Suppressor macrophage treated with lipopolysaccharide for 4 hours (primary cell): ENCODE results near the gene SEL1L3.
A peak's percentile ranks its signal among the peaks of the same experiment; 100 is the strongest.
"Not testable (repeated sequence)": the region's sequence is repeated elsewhere in the genome, so short reads cannot be mapped to it uniquely, and the experiment has no call there.

ENCODE experiments used
- DNase-seq: peaks from one replicate; pipeline ENCODE4 v3.0.0-alpha.2; 2020

SEL1L3 gene

DNA sequence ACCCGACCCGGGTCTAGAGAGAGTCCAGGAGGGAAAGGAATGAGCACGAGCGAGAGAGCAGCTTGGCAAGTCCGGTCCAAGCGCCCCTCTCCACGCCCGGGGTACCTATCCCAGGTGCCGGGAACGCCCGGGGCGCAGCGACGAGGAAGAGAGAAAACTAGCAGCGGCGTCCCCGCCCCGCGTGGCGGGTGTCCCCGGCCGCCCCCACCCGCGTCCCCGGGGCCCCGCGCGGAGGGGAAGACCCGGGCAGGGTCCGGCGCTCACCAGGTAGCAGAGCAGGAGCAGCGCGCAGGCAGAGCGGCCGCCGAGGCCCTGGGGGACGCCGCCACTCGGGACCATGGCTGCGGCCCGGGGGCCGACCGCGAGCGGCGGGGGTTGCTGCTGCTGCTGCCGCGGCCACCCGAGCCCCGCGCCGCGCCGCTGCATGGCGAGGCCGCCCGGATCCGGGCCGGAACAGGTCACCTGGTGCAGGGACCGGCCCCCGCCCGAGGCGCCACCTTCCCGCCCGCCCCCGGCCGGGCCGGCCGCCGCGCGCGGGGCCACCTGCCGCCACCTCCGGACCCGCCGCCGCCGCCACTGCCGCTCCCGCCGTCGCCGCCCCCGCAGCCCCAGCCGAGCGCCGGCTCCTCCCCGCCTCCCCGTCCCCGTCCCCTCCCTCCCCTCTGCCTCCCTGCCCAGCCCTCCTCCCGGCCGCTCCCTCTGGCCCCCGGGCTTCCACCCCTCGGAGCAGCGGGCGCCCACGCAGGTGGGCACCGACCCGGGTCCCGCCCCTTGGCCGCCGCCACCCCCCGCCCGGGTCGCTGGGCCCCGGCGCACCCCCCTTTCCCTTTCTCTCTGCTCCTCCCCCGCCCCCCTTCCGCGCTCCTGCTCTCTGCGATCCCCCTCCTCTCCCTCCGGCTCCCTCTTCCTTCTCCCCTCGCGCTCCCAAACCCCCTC lies at the start of gene SEL1L3:
Gene SEL1L3, minus strand, starts transcription at position 578 of the 936 bp plus-strand sequence. Its CDS starts 152 bp downstream, at position 426.
- no peak for DNase-seq

GRCh38 chr4:25911356-25911755 lies 48.6 kb upstream of the SEL1L3 start:
- no peak for DNase-seq

- peak; percentile 64 for DNase-seq
Observed at GRCh38 chr4:25908491-25908901, 45.7 kb upstream of the SEL1L3 start.

DNA sequence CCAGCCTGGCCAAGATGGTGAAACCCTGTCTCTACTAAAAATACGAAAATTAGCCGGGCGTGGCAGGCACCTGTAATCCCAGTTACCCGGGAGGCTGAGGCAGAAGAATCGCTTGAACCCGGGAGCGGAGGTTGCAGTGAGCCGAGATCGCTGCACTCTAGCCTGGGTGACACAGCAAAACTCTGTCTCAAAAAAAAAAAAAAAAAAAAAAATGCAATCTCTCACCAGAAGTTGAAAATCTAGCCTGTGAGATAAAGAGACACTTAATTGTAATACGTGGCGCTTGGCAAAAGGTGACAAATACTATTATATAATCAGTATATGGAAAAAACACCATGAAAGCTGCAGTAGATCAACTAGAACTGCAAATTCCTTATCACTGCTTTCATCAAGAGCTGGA lies 43.3 kb upstream of the SEL1L3 start:
- not testable (repeated sequence) for DNase-seq

- DNase-seq, result no peak
Observed at GRCh38 chr4:25905371-25905770, 42.6 kb upstream of the SEL1L3 start.

DNA sequence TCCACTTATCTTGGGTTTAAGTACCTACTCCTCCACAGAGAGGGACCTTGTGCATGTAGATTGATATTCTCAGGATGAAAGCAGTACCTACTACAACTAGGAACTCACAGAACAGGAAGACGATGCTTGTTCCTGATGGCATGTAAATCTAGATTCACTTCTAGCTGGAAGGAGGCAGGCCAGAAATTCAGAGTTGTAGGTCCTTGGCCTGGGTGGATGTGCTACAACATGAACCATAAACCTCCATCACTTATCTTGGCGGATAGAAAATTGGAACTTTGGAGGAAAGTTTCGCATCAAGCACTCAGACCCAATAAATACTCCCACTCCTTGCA lies 41.9 kb upstream of the SEL1L3 start:
- DNase-seq, result no peak

GRCh38 chr4:25903900-25904747 lies 41.3 kb upstream of the SEL1L3 start:
- DNase-seq, result peak; percentile 13

- no peak for DNase-seq
Observed at GRCh38 chr4:25901030-25901430, 38.2 kb upstream of the SEL1L3 start.

- peak; percentile 46 for DNase-seq
Observed at GRCh38 chr4:25900310-25900709, 37.5 kb upstream of the SEL1L3 start.

DNA sequence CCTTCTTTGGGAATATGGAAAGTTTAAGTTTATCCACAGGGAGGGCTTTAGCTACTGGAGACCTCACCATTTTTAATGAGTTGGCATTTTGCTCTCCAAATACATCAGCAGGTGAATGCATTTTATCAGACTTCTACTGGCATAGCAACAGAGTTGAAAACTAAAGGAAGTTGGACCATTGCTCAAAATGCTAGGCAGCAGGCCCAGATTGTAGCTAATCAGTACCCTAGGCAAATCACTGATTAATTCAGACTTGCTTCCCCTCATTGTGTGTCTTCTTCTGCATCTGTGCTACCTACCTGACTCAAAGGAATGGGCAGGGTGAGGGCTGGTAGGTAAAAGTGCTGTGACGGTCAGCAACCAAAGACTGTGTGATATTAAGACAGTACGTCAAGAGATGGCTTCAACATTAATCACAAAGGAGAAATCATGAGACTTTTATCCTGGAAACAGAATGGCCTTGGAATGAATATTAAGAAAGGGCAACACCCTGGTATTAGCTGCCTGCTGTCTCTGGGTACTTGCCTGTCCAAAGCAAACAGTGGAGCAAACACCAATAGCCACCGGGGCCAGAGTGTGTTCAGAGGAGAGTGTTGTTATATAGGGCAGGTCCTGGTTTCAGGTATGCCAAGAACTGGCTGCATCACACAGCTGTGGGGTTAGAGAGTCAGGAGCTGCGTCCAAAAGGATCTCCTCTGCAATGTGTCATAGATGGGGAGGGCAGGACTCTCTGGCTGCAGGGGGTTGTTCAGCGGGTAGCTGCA lies 34.2 kb upstream of the SEL1L3 start:
- no peak for DNase-seq

GRCh38 chr4:25892796-25893195 lies 30.0 kb upstream of the SEL1L3 start:
- no peak for DNase-seq

DNA sequence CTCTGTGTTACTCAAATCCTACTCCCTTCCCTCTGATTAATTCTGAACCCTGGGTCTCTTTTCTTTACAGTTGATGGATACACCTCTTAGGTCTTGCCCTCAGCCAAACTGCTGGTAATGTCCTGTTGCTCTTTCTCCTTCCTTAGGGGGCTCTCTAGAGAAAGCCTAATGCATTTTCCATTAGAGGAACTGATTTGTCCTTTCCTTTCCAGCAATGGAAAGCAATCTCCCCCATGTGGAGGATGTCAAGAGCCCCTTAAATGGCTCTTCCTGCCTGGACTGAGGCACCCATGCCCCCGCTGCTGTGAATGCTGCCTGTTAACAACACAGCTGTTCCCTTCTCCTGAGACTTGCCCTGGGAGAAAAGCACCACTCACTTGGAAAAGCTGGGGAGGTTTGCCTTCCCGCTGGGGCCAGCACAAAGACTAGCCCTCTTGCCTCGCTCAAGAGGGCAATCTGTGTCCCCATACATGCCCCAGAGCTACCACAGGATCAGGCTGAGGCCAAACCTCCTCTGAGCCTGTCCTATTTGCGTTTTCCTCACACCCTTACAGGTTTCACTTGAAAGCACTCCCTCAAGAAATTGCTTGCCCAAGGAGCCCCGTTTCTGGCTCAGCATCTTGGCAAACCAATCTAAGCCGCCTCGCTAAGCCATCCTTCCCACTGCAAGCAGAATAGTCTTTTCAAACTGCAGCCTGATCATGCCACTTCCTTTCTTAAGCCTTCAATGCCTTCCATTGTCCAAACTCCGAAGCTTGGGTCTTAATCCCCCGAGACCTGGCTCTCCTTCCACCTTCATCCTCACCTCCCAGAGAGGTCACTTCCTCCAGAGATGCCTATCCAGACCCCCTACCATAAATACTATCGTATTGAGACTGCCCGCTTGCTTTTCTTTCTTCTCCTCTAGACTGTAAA lies 28.0 kb upstream of the SEL1L3 start:
- no peak for DNase-seq

- no peak for DNase-seq
Observed at GRCh38 chr4:25889589-25890503, 27.1 kb upstream of the SEL1L3 start.

DNA sequence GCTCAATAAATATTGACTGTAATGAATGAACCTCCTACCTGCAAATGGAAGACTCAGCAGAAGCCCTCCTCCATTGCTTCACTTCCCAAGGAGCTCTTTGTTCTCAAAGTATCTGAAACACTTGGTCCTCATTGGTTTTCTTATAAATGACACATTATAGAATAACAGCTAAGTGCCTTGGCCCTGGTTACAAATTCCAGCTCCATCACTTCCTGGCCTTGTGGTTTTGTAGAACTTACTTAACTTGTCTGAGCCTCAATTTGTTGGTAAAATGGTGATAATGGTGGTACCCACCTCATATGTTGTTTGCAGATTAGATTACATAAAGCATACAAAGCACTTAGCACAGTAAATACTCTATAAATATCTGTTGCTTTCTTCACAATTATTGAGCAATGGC lies 26.0 kb upstream of the SEL1L3 start:
- DNase-seq, result no peak

DNA sequence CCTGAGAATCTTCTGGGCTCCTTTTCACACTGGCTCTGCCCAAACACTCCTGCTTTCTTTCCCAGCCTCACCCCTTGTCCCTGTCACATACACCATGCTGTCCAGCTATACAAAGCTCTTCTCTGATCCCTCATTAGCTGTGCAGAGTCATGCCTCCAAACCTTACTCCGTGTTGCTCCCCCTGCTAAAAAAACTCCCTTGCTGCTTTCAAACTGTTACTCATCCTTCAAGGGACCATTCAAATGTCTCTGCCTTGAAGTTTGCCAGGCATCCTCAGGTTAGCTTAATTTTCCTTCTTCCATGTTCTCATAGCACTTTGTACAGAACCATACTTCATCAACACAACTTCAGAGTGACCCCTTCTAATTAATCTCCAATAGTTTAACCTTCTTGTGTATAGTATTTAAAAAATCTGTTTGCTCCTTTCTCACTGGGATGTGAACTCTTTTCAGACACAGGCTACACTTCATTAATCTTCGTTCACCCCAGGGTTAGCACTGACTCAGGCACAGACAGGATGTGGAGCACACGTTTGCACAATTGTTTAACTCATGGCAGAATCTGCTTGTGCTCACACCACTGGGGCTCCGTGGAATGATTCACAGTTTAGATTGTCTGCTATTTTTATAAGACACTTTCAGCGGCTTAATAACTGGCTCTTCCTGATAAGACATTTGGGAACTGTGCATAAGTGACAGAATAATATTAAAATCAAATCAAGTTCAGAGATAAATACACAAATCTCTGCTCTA lies 21.4 kb upstream of the SEL1L3 start:
- peak; percentile 28 for DNase-seq

DNA sequence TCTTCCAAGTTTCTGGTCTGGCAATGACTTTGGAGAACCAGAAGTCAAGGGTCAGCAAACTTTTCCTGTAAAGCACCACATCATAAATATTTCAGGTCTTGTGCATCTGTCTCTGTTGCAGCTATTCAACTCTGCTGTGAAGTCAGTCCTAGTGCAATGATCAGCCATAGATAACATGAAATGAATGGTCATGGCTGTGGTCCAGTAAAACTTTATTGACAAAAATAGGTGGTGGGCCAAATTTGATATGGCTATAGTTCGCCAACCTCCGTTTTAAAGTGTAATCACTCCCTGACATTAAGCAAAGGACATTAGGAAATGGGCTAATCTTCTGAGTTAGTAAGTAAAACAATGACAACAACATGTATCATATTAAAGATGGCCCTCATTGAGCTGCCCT lies 20.8 kb upstream of the SEL1L3 start:
- no peak for DNase-seq

DNA sequence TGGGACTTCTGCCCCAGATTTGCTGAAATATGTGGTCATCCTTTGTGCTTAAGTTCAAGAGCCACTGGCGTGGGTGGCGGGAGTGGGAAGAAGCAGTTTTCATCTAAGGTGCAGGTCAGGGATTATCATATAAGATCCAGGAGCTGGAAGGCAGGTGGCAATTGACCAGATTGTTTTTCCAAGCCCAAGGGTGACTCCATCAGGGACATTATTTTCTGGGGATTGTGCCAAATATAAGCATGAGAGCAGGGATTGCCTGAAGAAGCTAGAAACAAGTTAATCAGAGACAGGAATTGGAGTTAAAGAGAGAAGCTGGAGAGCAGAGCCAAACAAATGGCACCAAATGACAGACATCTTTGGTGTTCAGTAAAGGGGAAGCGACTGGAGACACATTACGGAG lies 19.4 kb upstream of the SEL1L3 start:
- DNase-seq, result no peak

DNA sequence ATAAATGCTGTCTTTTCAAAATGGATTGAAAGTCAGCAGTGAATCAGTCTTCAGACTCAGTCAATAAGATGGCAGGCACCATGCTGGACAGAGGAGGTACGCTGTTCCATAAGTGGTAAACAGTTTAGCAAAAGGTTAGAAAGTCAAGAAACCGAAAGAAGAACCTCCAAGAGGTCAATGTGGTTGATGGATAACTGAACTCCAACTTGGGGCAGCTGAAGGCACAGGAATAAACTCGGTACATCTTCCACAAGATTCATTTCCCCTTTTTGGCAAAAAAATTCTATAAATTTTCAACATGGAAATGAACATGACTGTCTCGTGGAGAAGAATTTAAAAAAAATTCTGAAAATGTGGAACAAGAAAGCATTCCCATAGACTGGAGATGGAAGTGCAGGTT lies 18.4 kb upstream of the SEL1L3 start:
- DNase-seq, result peak; percentile 80

DNA sequence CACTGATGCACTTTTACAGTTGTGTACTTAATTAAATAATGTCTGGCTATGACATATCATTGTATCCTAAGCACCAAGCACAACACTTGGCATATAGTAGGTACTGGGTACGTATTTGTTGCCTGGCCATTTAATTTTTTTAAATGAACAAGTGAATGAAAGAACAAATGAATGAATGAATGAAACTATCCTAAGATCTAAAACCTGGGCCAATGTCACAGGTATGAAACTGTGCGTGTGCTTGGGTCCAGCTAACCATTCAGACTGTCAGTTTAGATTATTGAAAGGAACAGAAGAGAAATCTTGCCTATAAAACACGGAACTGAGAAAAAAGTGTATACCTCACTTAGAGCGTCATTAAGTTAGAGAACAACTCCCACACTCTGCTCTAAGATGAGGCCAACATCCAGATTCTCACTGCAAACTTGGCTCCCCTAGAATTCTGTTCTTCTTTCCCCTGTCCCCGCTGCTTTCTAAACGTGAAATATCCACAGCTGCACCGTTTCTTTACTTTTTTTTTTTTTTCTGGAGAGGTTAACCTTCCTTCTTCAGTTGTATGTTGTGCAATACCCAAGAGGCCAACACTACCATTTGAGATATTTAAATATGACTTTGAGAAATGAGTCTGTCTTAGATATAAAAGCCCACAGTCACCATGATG lies 17.3 kb upstream of the SEL1L3 start:
- peak; percentile 73 for DNase-seq

DNA sequence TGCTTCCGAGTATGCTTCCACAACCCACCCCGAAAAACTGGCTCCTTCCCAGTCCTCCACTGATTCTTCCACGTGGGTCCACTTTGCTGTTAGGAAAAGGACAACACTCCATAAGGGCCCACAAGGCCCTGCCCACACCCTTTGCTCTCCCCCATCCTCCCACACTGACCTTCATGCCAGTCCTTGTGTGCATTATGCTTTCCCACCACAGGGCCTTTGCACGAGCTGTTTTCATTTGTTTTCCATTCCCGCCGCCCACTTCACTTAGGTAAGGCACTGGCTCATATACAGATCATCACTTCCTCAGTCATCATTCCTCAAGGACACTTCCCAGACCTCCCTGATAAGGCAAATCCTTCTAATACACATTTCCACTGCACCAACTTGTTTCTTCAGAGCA lies 16.8 kb upstream of the SEL1L3 start:
- peak; percentile 25 for DNase-seq
